Activated T-helper 9 cell treated with anti-CD3 and anti-CD28 coated beads, Interleukin-2, amount 50 U/mL, for 16 hours (primary cell): ENCODE data around the gene RBM47.
"Not testable (repeated sequence)": the region's sequence is repeated elsewhere in the genome, so short reads cannot be mapped to it uniquely, and the experiment has no call there.

ENCODE experiments used
- DNase-seq: peaks from one replicate; pipeline ENCODE4 v3.0.0-alpha.2; 2020; ENCODE audit warnings: low read depth

The RBM47 gene

GRCh38 chr4:40562208-40562607 is 67.5 kb downstream of the RBM47 start:
- DNase-seq = no peak

DNA sequence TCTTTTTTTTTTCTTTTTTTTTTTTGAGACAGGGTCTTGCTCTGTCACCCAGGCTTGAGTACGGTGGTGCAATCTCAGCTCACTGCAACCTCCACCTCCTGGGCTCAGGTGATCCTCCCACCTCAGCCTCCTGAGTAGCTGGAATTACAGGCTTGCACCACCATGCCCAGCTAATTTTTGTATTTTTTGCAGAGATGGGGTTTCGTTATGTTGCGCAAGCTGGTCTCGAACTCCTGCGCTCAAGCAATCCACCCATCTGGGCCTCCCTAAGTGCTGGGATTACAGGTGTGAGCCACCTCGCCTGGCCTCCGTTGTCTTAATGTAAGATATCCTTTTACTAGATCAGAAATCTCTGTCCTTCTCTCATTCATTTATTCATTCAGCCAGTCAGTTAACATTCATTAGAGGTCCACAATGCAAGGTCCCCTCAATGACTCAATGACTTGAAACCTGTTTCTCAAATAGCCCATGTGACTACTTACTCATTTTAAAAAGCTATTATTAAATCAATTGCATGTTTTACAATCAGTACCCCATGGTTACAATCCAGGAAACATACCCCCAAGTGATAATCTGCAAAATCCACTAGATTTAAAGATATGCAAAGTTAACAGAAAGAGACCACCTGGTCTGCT is 68.0 kb downstream of the RBM47 start:
- not testable (repeated sequence) for DNase-seq

- DNase-seq = no peak
Measured at GRCh38 chr4:40559585-40560465, 69.8 kb downstream of the RBM47 start.

DNA sequence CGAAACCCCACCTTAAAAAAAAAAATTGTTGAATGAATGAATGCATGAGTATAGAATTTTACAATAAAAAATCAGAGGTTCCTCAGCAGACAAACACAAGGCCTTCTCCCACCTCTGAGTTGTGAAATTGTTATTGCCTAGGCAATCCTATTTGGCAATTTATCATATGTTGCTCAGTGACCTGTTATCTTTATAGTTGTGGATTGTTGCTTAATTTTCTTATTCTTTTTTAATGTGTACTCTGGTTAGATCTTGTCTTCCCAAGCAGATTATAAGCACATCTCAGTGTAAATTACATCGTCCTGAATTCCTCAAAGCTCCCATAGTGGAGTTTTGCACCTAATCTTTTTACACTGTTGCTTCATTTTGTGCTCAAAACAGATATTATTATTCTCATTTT is 71.9 kb downstream of the RBM47 start:
- DNase-seq = no peak

DNA sequence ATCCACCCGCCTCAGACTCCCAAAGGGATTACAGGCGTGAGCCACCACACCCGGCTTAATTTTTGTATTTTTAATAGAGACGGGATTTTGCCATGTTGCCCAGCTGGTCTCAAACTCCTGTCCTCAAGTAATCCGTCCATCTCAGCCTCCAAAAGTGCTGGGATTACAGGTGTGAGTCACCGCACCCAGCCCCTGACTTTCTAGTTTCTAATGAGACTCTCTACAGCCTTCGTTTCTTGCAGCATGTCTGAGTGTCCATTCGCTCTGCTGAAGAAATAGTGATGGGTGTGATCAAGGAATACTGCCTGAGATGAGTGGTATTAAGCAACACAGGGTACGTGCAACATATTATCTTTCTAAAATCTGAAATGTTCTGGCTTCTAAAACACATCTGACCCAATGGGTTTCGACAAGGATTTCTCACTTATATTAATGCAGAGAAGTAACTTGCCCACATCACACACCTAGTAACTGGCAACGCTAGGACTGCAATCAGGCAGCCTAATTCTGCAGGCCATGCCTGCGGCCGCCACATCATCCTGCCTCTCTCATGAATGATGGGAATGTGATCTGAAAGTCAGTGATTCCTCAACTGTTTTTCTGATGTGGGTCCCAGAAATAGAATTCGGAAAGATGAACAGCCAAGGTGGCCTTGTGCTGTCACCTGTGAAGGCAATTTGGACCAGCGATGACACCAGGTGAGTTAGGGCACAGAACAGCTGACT is 74.3 kb downstream of the RBM47 start:
- DNase-seq = no peak

- DNase-seq = not testable (repeated sequence)
Measured at GRCh38 chr4:40554641-40555040, 75.0 kb downstream of the RBM47 start.

DNA sequence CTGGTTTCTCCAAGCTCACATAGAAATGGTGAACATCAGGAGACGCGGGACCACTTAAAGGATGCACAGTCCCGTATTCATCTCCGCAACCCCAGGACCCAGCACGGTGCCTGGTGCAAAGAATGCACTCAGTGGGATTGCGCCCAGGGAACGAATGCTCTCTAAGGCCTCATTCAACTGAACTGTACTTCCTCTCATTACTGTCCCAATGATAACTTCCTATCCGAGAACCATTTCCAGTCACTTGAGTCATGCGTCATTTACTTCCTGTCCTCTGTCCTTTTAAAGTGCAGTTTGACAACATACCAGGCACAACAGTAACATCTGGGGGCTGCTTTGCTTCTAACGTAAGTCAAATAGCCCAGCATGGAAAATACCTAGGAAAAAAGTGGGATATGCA is 75.7 kb downstream of the RBM47 start:
- no peak for DNase-seq

DNA sequence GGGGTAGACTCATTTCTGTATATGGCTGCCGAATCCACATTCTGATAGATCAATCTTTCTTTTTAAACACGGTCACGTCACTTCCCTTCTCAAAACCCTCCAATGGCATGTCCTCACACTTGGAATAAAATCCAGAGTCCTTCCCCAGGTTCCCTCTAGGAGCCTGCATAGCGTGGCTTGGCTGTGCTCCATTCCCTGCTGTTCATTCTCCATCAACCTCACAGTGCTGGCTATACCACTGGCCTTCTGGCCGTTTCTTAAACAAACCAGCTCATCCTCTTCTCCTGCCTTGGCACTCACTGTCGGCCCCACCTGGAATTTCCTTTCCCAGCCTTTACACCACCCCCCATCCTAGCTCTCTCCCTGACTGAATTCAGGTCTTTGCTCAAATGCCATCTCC is 77.1 kb downstream of the RBM47 start:
- DNase-seq = no peak

DNA sequence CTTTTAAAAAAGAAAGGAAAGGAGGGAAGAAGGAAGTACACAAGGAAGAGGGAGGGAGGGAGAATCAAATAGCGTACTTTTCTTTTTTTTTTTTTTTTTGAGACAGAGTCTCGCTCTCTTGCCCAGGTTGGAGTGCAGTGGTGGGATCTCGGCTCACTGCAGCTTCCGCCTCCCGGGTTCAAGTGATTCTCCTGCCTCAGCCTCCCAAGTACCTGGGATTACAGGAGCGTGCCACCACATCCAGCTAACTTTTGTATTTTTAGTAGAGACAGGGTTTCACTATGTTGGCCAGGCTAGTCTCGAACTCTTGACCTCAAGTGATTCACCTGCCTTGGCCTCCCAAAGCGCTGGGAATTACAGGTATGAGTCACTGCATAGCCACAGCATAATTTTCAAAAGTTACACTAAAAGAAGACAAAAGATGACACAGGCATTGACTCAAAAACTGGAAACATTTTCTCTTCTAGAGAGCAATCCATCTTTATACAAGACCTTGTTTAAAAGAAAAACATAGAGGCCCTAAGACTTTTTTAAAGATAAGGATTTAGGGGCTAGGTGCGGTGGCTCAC is 78.0 kb downstream of the RBM47 start:
- DNase-seq = not testable (repeated sequence)

- DNase-seq = no peak
Measured at GRCh38 chr4:40550948-40551462, 78.7 kb downstream of the RBM47 start.

DNA sequence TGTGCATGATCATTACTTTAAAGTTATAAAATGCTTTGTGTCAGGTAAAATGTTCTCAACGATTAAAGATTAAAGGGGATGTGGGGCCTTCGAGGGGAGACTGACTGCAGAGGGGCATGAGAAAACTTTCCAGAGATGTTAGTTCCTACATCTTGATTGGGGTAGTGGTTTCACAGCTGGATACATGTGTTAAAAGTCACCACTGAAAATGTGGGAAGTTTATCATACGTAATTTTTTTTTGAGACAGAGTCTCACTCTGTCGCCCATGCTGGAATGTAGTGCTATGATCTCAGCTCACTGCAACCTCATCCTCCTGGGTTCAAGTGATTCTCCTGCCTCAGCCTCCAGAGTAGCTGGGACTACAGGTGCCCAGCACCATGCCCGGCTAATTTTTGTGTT is 79.5 kb downstream of the RBM47 start:
- DNase-seq = no peak

DNA sequence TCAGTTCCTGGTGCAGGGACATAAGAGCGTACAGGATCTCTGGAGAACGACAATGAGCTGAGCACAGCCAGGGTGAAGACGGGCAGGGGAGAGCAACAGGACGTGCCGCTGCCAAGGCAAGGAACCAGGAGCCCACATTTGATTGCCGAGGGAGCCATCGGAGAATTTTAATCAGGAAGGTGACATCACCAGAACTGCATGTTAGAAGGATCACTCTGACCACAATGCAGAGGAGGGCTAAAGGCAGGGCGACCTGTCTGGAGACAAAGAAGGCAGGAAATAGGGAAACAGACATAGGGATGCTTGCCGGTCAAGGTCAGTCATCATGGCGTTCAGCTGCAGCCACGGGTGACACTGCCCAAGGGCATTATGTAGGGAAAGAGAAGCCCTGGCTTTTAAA is 81.4 kb downstream of the RBM47 start:
- DNase-seq = no peak

DNA sequence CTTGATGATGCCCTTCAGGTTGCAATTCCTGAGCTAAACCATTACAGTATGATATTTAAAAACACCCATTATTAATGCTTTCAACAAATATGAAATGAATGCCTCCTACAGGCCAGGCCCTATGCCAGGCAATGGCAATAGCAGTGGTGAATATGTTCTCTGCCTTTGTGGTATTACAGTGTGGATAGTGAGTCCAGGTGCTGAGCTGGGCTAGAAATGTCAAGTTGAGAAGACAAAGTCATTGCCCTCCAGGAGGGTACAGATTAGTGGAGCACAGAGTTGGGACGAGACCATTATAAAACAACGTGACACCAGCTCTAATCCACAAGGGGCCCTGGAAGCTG is 81.9 kb downstream of the RBM47 start:
- DNase-seq = no peak

DNA sequence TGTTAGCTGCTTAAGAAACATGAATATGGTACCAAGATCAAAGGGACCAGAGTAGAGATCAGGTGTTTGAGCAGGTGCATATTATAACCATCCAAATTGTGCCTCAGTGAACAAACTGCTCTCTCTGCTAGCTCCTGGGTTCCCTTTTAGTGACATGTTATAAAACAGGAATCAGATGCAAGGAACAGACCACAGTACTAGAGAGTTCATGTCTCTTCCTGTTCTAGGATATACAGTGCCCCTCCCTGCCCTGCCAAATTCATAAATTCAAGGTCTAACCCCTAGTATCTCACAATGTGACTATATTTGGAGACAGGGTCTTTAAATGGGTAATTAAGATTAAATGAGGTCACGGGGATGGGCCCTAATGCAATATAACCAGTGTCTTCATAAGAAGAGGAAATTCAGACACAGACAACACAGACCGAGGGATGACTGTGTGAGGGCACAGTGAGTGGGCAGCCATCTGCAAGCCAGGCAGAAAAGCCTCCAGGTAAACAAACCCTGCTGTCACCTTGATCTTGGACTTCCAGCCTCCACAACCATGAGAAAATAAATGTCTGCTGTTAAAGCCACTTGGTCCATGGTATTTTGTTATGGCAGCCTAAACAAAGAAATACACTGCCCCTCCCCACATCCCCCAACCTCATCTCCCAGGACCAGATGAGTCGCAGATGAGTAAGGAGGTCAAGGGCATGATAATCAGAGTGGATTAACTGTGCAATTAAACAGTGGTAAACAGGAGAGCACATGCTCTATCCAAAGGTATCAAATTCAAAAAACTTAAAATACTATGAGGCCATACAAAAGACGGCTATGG is 82.5 kb downstream of the RBM47 start:
- no peak for DNase-seq

DNA sequence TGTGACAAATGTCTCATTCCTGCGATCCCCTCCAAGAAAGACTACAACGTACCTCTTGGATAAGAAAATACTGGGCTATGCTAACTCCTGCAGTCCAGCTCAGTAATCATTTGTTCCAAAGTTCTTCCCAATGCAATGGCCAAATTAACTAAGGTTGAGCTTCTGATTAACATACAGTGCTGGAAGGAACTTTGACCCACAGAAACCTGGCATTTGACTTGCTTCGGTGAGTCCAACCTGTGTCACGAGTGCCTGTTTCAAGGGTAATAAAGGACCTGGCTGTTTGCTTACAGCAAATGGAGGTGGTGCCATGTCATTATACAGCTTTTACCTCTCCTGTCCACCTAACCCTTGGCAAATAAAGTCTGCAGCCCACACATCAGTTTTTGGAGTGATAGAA is 83.2 kb downstream of the RBM47 start:
- DNase-seq = no peak

DNA sequence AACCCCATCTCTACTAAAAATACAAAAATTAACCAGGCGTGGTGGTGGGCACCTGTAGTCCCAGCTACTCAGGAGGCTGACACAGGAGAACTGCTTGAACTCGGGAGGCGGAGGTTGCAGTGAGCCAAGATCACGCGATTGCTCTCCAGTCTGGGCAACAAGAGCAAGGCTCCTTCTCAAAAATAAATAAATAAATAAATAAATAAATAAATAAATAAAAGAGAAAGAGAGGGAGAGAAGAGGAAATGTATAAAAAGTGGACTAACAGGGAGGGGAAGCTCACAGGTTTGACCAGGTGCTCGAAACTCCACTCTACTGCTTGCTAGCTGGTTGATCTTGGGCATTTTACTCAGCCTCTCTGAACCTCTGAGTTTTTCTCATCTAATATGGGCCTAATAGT is 84.2 kb downstream of the RBM47 start:
- DNase-seq = not testable (repeated sequence)

DNA sequence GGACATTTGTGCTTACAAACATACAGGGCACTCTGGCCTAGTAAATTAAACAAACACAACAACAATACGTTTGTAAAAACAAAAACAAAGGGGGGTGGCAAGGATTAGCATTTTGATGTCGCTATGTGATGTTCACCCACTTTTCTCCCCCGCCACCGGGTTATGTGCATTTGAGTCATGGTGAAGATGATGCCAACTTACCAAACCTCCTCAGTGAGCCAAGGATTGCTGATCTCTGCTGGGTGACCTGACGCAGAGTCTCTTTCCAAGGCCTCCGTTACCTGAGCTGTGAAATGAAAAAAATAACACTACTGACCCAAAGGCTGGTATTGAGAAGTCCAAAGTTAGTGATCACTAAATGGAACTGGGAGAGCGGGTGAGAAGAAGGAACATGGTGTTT is 85.4 kb downstream of the RBM47 start:
- no peak for DNase-seq

GRCh38 chr4:40540800-40541199 is 88.9 kb downstream of the RBM47 start:
- DNase-seq = no peak

DNA sequence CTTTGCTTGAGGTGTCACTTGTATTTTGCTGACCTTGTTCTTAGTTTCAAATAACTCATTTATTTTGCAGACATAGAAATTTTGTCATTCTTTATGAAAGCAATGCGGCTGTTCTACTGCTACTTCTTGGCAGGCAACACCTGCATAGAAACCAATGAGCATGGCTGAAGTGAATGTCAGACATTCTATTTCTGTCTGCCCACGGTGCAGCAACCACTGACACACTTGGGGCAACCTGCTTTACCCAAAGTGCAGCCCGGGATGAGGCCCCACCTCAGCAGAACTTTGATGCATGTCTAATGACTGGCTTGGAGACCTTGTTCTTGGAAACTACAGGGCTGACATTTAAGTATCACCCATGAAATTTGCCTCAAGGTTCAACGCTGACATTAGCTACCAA is 93.6 kb downstream of the RBM47 start:
- DNase-seq = no peak

- DNase-seq = no peak
Measured at GRCh38 chr4:40531636-40532023, 98.0 kb downstream of the RBM47 start.

DNA sequence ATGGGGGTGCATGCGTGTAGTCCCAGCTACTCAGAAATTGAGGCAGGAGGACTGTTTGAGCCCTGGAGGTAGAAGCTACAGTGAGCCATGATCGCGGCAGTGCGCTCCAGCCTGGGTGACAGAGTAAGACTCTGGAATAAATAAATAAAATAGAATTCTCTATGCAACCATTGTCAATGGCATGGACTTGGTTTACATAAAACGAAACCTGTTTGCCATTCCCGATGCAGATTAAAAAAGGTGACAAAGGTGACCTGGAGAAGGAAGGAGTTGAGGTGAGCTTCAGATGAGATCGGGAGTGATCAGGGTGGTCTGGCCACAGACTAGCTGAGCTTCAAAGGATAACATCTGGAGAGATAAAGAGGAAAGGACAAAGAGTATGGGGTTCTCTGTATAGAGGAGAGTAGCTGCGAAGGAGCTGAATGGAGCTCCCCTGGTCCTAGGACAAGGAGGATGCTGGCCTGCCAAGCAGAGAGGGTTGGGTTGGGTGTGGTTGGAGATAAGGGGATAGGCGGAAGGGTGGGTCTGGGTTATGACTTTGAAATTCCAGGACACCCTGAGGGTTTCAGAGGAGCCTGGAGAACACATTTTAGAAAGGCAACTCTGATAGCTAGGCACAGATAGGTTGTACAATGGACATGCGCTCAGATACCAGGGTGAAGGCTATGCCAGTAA is 98.6 kb downstream of the RBM47 start:
- DNase-seq = no peak
